Measurements from ENCODE around the gene WAC. TPM values are rescaled to one million over a fixed set of nuclear protein-coding genes. Genes with fewer than 3 reads are reported as not detected.

WAC gene
- total and polyA plus RNA-seq, 2 of the 13 experiments (the other 11 are each of a cell fraction or from before 2014, with no cell fraction given), result 69.1 to 96.2 TPM

DNA sequence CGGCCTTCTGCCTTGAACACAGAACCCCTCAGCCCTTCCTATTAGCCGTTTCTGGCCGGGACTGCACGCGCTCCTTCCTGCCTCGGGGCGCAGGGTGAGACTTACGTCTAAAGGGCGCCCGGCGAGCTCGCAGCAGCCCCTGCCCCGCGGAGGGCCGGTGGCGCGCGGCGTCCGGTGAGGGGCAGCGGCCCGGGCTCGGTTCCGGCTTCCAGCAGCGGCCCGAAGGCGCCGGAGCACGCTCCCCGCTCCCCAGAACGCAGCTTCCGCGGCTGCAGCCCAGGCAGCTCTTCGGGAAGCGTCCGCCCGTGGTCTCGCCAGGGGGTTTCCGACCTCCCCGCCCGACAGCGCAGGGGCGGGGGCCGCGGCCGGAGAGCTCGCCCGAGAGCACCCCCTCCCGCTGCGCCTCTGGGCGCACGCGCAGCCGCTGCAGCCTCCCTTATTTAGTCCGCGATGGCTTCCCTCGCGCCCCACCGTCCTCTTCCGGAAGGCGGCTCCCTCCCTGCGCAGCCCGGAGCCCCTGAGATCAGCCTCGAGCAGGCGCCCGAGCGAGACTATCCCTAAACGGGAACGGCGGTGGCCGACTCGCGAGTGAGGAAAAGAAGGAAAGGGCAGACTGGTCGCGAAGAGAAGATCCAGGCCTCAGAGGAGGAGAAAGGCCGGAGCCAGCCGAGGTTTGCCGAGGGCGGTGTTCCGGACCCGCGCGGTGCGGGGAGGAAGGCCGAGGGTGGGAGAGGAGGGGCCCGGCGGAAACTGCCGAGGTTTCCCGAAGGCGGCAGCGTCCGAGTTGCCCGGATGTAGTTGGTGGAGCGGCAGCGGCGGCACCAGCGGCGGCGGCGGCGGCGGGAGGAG is at the start of gene WAC (continued):
- TF ChIP-seq, protein P1, sequence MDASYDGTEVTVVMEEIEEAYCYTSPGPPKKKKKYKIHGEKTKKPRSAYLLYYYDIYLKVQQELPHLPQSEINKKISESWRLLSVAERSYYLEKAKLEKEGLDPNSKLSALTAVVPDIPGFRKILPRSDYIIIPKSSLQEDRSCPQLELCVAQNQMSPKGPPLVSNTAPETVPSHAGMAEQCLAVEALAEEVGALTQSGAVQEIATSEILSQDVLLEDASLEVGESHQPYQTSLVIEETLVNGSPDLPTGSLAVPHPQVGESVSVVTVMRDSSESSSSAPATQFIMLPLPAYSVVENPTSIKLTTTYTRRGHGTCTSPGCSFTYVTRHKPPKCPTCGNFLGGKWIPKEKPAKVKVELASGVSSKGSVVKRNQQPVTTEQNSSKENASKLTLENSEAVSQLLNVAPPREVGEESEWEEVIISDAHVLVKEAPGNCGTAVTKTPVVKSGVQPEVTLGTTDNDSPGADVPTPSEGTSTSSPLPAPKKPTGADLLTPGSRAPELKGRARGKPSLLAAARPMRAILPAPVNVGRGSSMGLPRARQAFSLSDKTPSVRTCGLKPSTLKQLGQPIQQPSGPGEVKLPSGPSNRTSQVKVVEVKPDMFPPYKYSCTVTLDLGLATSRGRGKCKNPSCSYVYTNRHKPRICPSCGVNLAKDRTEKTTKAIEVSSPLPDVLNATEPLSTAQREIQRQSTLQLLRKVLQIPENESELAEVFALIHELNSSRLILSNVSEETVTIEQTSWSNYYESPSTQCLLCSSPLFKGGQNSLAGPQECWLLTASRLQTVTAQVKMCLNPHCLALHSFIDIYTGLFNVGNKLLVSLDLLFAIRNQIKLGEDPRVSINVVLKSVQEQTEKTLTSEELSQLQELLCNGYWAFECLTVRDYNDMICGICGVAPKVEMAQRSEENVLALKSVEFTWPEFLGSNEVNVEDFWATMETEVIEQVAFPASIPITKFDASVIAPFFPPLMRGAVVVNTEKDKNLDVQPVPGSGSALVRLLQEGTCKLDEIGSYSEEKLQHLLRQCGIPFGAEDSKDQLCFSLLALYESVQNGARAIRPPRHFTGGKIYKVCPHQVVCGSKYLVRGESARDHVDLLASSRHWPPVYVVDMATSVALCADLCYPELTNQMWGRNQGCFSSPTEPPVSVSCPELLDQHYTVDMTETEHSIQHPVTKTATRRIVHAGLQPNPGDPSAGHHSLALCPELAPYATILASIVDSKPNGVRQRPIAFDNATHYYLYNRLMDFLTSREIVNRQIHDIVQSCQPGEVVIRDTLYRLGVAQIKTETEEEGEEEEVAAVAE (CRISPR knock-in tag; IDR thresholded peaks at IDR 0.05; ENCODE audit: borderline replicate concordance), result peak; percentile 64; the same call in 1 of the 2 replicates
- TF ChIP-seq KMT2B (CRISPR knock-in tag; IDR thresholded peaks at IDR 0.05), result peak; percentile 78
- peak; percentile 77 for TF ChIP-seq REPIN1 (CRISPR knock-in tag; IDR thresholded peaks at IDR 0.05; ENCODE audit: borderline replicate concordance, low read depth)
- TF ChIP-seq NKX3-1 (CRISPR knock-in tag; IDR thresholded peaks at IDR 0.05), result peak; percentile 30; the same call in 1 of the 2 replicates
- no peak for TF ChIP-seq ZFP82 (CRISPR knock-in tag; IDR thresholded peaks at IDR 0.05; ENCODE audit: borderline replicate concordance)
- peak; percentile 56; the same call in 1 of the 2 replicates for TF ChIP-seq MTA1 (CRISPR knock-in tag; IDR thresholded peaks at IDR 0.05; ENCODE audit: borderline replicate concordance)
- TF ChIP-seq ARNT2 (CRISPR knock-in tag; IDR thresholded peaks at IDR 0.05; ENCODE audit: low read depth), result peak; percentile 85
- no peak for TF ChIP-seq ZNF737 (CRISPR knock-in tag; IDR thresholded peaks at IDR 0.05; ENCODE audit: borderline replicate concordance)
- TF ChIP-seq ZNF335 (CRISPR knock-in tag; IDR thresholded peaks at IDR 0.05), result peak; percentile 64; the same call in 1 of the 2 replicates
- TF ChIP-seq HOXA7 (CRISPR knock-in tag; IDR thresholded peaks at IDR 0.05), result no peak
- TF ChIP-seq ZNF747 (CRISPR knock-in tag; IDR thresholded peaks at IDR 0.05; ENCODE audit: borderline replicate concordance), result peak; percentile 85
- TF ChIP-seq SOX13 (IDR thresholded peaks at IDR 0.05), result no peak
- TF ChIP-seq SOX13 (CRISPR knock-in tag; conservative IDR thresholded peaks at IDR 0.05 in 1 of 2, IDR thresholded peaks at IDR 0.05 in 1 of 2), result peak in 1 of 2 experiments; percentile 41; a peak in 1 of 4 replicates
- peak; percentile 89 for TF ChIP-seq ETV5 (CRISPR knock-in tag; IDR thresholded peaks at IDR 0.05; ENCODE audit: borderline replicate concordance)
- TF ChIP-seq, protein P2, sequence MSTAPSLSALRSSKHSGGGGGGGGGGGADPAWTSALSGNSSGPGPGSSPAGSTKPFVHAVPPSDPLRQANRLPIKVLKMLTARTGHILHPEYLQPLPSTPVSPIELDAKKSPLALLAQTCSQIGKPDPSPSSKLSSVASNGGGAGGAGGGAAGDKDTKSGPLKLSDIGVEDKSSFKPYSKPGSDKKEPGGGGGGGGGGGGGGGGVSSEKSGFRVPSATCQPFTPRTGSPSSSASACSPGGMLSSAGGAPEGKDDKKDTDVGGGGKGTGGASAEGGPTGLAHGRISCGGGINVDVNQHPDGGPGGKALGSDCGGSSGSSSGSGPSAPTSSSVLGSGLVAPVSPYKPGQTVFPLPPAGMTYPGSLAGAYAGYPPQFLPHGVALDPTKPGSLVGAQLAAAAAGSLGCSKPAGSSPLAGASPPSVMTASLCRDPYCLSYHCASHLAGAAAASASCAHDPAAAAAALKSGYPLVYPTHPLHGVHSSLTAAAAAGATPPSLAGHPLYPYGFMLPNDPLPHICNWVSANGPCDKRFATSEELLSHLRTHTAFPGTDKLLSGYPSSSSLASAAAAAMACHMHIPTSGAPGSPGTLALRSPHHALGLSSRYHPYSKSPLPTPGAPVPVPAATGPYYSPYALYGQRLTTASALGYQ (CRISPR knock-in tag; IDR thresholded peaks at IDR 0.05), result no peak
- TF ChIP-seq, protein P3, sequence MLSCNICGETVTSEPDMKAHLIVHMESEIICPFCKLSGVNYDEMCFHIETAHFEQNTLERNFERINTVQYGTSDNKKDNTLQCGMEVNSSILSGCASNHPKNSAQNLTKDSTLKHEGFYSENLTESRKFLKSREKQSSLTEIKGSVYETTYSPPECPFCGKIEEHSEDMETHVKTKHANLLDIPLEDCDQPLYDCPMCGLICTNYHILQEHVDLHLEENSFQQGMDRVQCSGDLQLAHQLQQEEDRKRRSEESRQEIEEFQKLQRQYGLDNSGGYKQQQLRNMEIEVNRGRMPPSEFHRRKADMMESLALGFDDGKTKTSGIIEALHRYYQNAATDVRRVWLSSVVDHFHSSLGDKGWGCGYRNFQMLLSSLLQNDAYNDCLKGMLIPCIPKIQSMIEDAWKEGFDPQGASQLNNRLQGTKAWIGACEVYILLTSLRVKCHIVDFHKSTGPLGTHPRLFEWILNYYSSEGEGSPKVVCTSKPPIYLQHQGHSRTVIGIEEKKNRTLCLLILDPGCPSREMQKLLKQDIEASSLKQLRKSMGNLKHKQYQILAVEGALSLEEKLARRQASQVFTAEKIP (CRISPR knock-in tag; IDR thresholded peaks at IDR 0.05; ENCODE audit: borderline replicate concordance), result no peak
- 0 out of 2 replicates have a peak, but pooled peaks have one; percentile 61 for TF ChIP-seq TMF1 (CRISPR knock-in tag; IDR thresholded peaks at IDR 0.05; ENCODE audit: low read depth)
- no peak; the same call in 1 of the 2 replicates for TF ChIP-seq AHR (CRISPR knock-in tag; IDR thresholded peaks at IDR 0.05)
- no peak for TF ChIP-seq PHF5A (CRISPR knock-in tag; IDR thresholded peaks at IDR 0.05; ENCODE audit: low read depth, unreplicated experiment)
